Neuron (in vitro differentiated cells): ENCODE results near the gene ABHD3.
"Not testable (repeated sequence)": the region's sequence is repeated elsewhere in the genome, so short reads cannot be mapped to it uniquely, and the experiment has no call there.

Source experiments
- H2AFZ ChIP-seq: one replicate; pipeline ENCODE4 v1.6.1; 2013; ENCODE audit warnings: low read depth, mild to moderate bottlenecking, inconsistent platforms, low read length, moderate library complexity
- H3K27me3 ChIP-seq: one replicate; pipeline ENCODE4 v1.6.1; 2013; ENCODE audit warnings: low read length; ENCODE audit not compliant: insufficient read depth
- H3K36me3 ChIP-seq: one replicate; pipeline ENCODE4 v1.6.1; 2013; ENCODE audit warnings: low read length; ENCODE audit not compliant: insufficient read depth
- H3K4me1 ChIP-seq: one replicate; pipeline ENCODE4 v1.6.1; 2013; ENCODE audit warnings: low read length; ENCODE audit not compliant: insufficient read depth
- H3K4me3 ChIP-seq: 2 replicates; pipeline ENCODE4 v1.5.1; 2013; ENCODE audit warnings: mild to moderate bottlenecking, low read length, moderate library complexity
- H3K9me3 ChIP-seq: one replicate; pipeline ENCODE4 v1.6.1; 2013; ENCODE audit warnings: low read length

Gene ABHD3

DNA sequence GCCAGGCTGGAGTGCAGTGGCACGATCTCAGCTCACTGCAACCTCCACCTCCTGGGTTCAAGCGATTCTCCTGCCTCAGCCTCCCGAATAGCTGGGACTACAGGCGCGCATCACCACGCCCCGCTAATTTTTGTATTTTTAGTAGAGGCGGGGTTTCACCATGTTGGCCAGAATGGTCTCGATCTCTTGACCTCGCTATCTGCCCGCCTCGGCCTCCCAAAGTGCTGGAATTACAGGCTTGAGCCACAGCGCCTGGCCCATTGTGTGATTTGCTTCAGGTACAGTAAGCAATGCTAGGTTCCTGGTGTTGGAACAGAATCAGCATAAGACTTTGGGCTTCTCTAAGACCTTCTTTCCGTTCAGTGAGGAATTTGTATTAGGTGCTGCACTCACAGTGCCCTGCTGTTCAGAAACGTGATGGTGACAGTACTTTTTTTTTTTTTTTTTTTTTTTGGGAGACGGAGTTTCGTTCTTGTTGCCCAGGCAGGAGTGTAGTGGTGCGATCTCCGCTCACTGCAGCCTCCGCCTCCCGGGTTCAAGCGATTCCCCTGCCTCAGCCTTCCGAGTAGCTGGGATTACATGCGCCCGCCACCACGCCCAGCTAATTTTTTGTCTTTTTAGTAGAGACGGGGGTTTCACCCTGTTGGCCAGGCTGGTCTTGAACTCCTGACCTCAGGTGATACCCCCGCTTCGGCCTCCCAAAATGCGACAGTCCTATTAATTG lies 93.0 kb downstream of the ABHD3 start:
- H3K4me1 ChIP-seq, result peaks cover 10% of the 10 kb centered on the region
- peaks cover 13% of the 10 kb centered on the region for H3K36me3 ChIP-seq
- peak overlapping the region; percentile 60 for H2AFZ ChIP-seq
- not testable (repeated sequence) for H3K9me3 ChIP-seq, H3K27me3 ChIP-seq
- peak overlapping the region; percentile 84 for H3K4me3 ChIP-seq

DNA sequence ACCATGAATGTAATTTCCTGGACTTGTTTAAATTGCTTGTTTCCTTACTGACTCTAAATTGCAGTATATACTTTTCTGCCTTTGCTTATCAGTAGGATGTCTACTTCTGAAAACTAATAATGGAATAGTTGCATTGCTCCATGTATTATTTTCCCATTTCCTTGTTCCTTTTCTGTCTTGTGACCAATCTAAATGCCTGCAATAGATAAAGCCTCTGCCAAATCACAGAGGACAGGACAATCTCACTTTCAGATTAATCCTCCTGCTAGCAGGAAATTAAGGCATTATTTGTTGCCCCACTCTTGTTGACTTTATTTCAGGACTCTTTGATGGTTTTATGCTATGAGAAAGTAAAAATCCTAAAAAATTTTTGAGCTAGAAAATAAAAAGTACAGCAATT lies 99.4 kb downstream of the ABHD3 start:
- H3K27me3 ChIP-seq, result no peaks in the 10 kb centered on the region

DNA sequence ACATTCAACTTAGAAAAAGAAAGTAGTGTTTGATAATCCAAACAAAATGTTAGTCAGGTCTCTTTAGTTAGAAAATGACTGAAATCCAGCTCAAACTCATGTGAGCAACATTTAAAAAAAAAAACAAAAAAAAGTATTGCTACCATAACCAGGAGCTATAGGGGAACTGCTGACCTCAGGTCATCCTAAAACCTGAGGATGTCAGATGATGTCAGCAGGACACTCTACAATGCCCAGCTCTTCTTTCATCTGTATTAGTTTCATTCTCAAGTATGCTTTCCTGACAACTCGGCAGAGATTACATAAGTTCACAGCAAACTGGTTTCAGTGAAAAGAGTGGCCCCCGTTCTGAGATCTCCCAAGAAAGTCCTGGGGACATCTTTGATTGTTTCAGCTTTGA lies 99.9 kb downstream of the ABHD3 start:
- H3K4me1 ChIP-seq, result peaks cover 3% of the 10 kb centered on the region
- no peak overlapping the region for H3K4me3 ChIP-seq
- H2AFZ ChIP-seq, result peak overlapping the region; percentile 67
- H3K27me3 ChIP-seq, result no peaks in the 10 kb centered on the region
- no peaks in the 10 kb centered on the region for H3K9me3 ChIP-seq
- no peaks in the 10 kb centered on the region for H3K36me3 ChIP-seq

More for the DNA sequence above, 99.4 kb downstream of the ABHD3 start:
- no peaks in the 10 kb centered on the region for H3K36me3 ChIP-seq
- peaks cover 3% of the 10 kb centered on the region for H3K4me1 ChIP-seq
- peak overlapping the region; percentile 67 for H2AFZ ChIP-seq
- no peaks in the 10 kb centered on the region for H3K9me3 ChIP-seq
- no peak overlapping the region for H3K4me3 ChIP-seq

DNA sequence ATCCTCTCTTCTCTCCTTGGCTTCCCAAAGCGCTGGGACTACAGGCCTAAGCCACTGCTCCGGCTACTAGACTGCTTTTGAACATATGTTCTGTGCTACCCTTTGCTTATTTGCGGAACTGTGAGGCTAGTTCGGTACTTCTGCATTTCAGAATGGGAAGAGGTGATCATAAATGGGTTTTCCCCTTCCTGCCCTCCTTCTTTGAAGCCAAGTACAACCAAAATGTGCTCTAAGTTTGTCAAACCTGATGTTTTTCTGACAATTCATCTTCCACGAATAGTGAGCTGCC lies 102.3 kb downstream of the ABHD3 start:
- Histone ChIP-seq H3K36me3 (no peaks in the 10 kb centered on the region), H3K4me3 (no peak overlapping the region), H3K27me3 (no peaks in the 10 kb centered on the region), H3K9me3 (no peaks in the 10 kb centered on the region), H3K4me1 (peaks cover 11% of the 10 kb centered on the region), H2AFZ (no peak overlapping the region)
